ENCODE measurements around the gene PPP1R26.
"Not testable (repeated sequence)": the region's sequence is repeated elsewhere in the genome, so short reads cannot be mapped to it uniquely, and the experiment has no call there.

The PPP1R26 gene

GRCh38 chr9:135522931-135523330, 43.3 kb downstream of the PPP1R26 start:
- ATAC-seq (no peak), DNase-seq (no peak)

- ATAC-seq (no peak), DNase-seq (no peak)
Measured at GRCh38 chr9:135523521-135524129, 44.0 kb downstream of the PPP1R26 start.

- DNase-seq (no peak), ATAC-seq (no peak)
Measured at GRCh38 chr9:135524130-135524861, 44.7 kb downstream of the PPP1R26 start.

GRCh38 chr9:135525241-135526088, 45.9 kb downstream of the PPP1R26 start:
- ATAC-seq, result no peak
- DNase-seq, result no peak

GRCh38 chr9:135526089-135526729, 46.6 kb downstream of the PPP1R26 start:
- DNase-seq, result no peak
- ATAC-seq, result no peak

- no peak for ATAC-seq
- DNase-seq, result no peak
Measured at GRCh38 chr9:135526730-135527571, 47.4 kb downstream of the PPP1R26 start.

- not testable (repeated sequence) for ATAC-seq, DNase-seq
Measured at GRCh38 chr9:135528842-135529435, 49.4 kb downstream of the PPP1R26 start.

GRCh38 chr9:135530146-135530545, 50.6 kb downstream of the PPP1R26 start:
- no peak for ATAC-seq

GRCh38 chr9:135531096-135531495, 51.5 kb downstream of the PPP1R26 start:
- ATAC-seq, result no peak
- no peak for DNase-seq

More at GRCh38 chr9:135530146-135530545, 50.6 kb downstream of the PPP1R26 start:
- no peak for DNase-seq

- DNase-seq, result no peak
- ATAC-seq, result no peak
Measured at GRCh38 chr9:135533113-135533512, 53.5 kb downstream of the PPP1R26 start.

GRCh38 chr9:135533674-135534073, 54.1 kb downstream of the PPP1R26 start:
- ATAC-seq (no peak), DNase-seq (no peak)

- ATAC-seq, DNase-seq: not testable (repeated sequence)
Measured at GRCh38 chr9:135534192-135534711, 54.7 kb downstream of the PPP1R26 start.

GRCh38 chr9:135534826-135535225, 55.2 kb downstream of the PPP1R26 start:
- ATAC-seq, DNase-seq: not testable (repeated sequence)

- not testable (repeated sequence) for DNase-seq, ATAC-seq
Measured at GRCh38 chr9:135535631-135536030, 56.0 kb downstream of the PPP1R26 start.

- DNase-seq, result no peak
- ATAC-seq, result no peak
Measured at GRCh38 chr9:135536216-135536615, 56.6 kb downstream of the PPP1R26 start.
